ENCODE data around the gene HDLBP.

Gene HDLBP

GRCh38 chr2:241289053-241289452 is 26.4 kb downstream of the HDLBP start:
- TF ChIP-seq, protein P1, sequence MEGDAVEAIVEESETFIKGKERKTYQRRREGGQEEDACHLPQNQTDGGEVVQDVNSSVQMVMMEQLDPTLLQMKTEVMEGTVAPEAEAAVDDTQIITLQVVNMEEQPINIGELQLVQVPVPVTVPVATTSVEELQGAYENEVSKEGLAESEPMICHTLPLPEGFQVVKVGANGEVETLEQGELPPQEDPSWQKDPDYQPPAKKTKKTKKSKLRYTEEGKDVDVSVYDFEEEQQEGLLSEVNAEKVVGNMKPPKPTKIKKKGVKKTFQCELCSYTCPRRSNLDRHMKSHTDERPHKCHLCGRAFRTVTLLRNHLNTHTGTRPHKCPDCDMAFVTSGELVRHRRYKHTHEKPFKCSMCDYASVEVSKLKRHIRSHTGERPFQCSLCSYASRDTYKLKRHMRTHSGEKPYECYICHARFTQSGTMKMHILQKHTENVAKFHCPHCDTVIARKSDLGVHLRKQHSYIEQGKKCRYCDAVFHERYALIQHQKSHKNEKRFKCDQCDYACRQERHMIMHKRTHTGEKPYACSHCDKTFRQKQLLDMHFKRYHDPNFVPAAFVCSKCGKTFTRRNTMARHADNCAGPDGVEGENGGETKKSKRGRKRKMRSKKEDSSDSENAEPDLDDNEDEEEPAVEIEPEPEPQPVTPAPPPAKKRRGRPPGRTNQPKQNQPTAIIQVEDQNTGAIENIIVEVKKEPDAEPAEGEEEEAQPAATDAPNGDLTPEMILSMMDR (IDR thresholded peaks at IDR 0.05; ENCODE audit: low read depth, low read length, missing control alignments), result no peak
- no peak overlapping the region for H3K4me3 ChIP-seq (ENCODE audit: low read depth, low read length)
- in situ Hi-C loops (cut with HindIII; ENCODE audit: low sequenced_read_pairs), result loop anchor here (10.0 kb wide), 1 partner anchor 64 kb away; no protein-coding TSS in a partner anchor
- no peak for DNase-seq (ENCODE audit: low read depth)

- in situ Hi-C loops (cut with HindIII; ENCODE audit: low sequenced_read_pairs), result loop anchor here (10.0 kb wide), 1 partner anchor 64 kb away; no protein-coding TSS in a partner anchor
- TF ChIP-seq, protein P1 (IDR thresholded peaks at IDR 0.05; ENCODE audit: low read depth, low read length, missing control alignments), result no peak
Observed at GRCh38 chr2:241288324-241288888, 27.1 kb downstream of the HDLBP start.

DNA sequence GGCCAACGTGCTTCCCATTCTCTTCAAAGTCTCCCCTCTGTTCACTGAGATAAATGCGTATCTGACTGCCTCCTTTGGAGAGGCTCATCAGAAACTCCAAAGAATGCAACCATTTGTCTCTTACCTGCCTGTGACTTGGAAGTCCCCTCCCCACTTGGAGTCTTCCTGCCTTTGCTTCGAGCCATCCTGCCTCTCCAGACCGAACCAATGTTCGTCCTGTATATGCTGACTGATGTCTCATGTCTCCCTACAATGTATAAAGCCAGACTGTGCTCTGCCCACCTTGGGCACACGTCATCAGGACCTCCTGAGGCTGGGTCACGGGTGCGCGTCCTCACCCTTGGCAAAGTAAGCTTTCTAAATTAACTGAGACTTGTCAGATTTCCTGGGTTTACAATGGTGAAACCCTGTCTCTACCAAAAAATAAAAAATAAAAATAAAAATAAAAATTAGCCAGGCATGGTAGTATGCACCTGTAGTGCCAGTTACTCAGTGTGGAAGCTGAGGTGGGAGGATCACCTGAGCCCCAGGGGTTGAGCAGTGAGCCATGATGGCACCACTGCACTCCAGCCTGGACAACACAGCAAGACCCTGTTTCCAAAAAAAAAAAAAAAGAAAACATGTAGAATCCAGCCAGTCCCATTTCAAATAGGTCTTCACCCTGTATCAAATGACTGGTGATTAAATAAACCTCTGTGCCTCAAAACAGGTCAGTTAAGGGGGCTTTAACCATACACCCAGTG is 29.0 kb downstream of the HDLBP start:
- in situ Hi-C loops (cut with HindIII; ENCODE audit: low sequenced_read_pairs), result loop anchor here (10.0 kb wide), 1 partner anchor 62 kb away; no protein-coding TSS in a partner anchor
- TF ChIP-seq, protein P1 (IDR thresholded peaks at IDR 0.05; ENCODE audit: low read depth, low read length, missing control alignments), result no peak
- no peak for DNase-seq (ENCODE audit: low read depth)
- H3K4me3 ChIP-seq (ENCODE audit: low read depth, low read length), result no peak overlapping the region

More at GRCh38 chr2:241288324-241288888, 27.1 kb downstream of the HDLBP start:
- no peak for DNase-seq (ENCODE audit: low read depth)
- H3K4me3 ChIP-seq (ENCODE audit: low read depth, low read length), result no peak overlapping the region

DNA sequence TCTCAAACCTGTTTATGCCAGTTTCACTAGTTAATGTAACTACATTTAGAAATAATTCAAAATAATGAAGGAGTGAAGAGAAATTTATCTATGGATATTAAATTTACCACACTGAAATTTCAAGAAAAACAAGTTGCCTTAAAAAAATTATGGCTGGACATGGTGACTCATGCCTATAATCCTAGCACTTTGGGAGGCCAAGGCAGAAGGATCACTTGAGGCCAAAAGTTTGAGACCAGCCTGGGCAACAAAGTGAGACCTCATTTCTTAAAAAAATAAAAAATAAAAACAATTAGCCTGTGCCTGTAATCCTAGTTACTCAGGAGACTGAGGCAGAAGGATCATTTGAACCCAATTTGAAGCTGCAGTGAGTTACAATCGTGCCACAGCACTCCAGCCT is 29.9 kb downstream of the HDLBP start:
- no peak overlapping the region for H3K4me3 ChIP-seq (ENCODE audit: low read depth, low read length)
- in situ Hi-C loops (cut with HindIII; ENCODE audit: low sequenced_read_pairs), result loop anchor here (10.0 kb wide), 1 partner anchor 61 kb away; no protein-coding TSS in a partner anchor
- TF ChIP-seq, protein P1 (IDR thresholded peaks at IDR 0.05; ENCODE audit: low read depth, low read length, missing control alignments), result no peak
- DNase-seq (ENCODE audit: low read depth), result no peak

DNA sequence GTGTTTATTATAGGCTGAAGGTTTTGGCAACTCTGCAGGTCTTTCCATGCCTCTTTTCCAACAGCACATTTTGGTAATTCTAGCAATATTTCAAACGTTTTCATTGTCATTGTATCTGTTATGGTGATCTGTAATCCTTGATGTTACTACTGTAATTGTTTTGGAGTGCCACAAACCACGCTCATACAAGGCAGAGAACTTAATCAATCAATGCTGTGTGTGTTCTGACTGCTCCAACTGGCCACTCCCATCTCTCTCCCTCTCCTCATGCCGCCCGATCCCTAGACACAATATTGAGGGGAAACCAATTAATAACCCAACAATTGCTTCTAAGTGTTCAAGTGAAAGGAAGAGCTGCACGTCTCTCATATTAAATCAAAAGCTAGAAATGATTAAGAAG is 32.9 kb downstream of the HDLBP start:
- DNase-seq (ENCODE audit: low read depth), result no peak
- in situ Hi-C loops (cut with HindIII; ENCODE audit: low sequenced_read_pairs), result loop anchor here (10.0 kb wide), 1 partner anchor 58 kb away; no protein-coding TSS in a partner anchor
- TF ChIP-seq, protein P1 (IDR thresholded peaks at IDR 0.05; ENCODE audit: low read depth, low read length, missing control alignments), result no peak
- H3K4me3 ChIP-seq (ENCODE audit: low read depth, low read length), result no peak overlapping the region

- TF ChIP-seq, protein P1 (IDR thresholded peaks at IDR 0.05; ENCODE audit: low read depth, low read length, missing control alignments), result no peak
- in situ Hi-C loops (cut with HindIII; ENCODE audit: low sequenced_read_pairs), result loop anchor here (10.0 kb wide), 1 partner anchor 55 kb away; no protein-coding TSS in a partner anchor
- no peak overlapping the region for H3K4me3 ChIP-seq (ENCODE audit: low read depth, low read length)
- DNase-seq (ENCODE audit: low read depth), result no peak
Observed at GRCh38 chr2:241280291-241280690, 35.2 kb downstream of the HDLBP start.
